A549 (cell line): ENCODE data around the gene NXN.

Experiments
- EP300 ChIP-seq, 2 experiments: fragments of >200 bp; sonication (Bioruptor Twin); formaldehyde crosslinking; IDR thresholded peaks; 2 replicates in 1 of 2; 3 replicates in 1 of 2; pipeline ENCODE4 v1.6.1; 2016 to 2017
- ESRRA ChIP-seq: fragments of 150-350 bp; IDR thresholded peaks from 2 replicates; pipeline ENCODE4 v1.6.1; 2014; ENCODE audit warnings: mild to moderate bottlenecking, low read length, borderline replicate concordance
- HDAC2 ChIP-seq: fragments of 200-600 bp; sonication (generic); IDR thresholded peaks from 2 replicates; pipeline ENCODE4 v1.6.1; 2016
- HOXA7 ChIP-seq: fragments of 250-450 bp; sonication (Bioruptor Pico); IDR thresholded peaks from 2 replicates; pipeline ENCODE4 v1.5.0; 2020; ENCODE audit warnings: mild to moderate bottlenecking, moderate library complexity
- MAZ ChIP-seq: fragments of 150-350 bp; IDR thresholded peaks from 2 replicates; pipeline ENCODE4 v1.6.1; 2014; ENCODE audit warnings: antibody characterized with exemption, low read depth, low read length, borderline replicate concordance
- PBX3 ChIP-seq: IDR thresholded peaks from 2 replicates; pipeline ENCODE4 v1.6.1; 2012
- POLR2A ChIP-seq: IDR thresholded peaks from 2 replicates; pipeline ENCODE4 v1.6.1; 2012; ENCODE audit warnings: mild to moderate bottlenecking, low read length
- RFX5 ChIP-seq: fragments of 450-650 bp; IDR thresholded peaks from 2 replicates; pipeline ENCODE4 v1.7.1; 2014; ENCODE audit warnings: antibody characterized with exemption, mild to moderate bottlenecking, moderate library complexity
- TF ChIP-seq, protein P1 (sequence below): fragments of >200 bp; sonication (Bioruptor Twin); formaldehyde crosslinking; IDR thresholded peaks from 3 replicates; pipeline ENCODE4 v1.5.1; 2016

DNA sequence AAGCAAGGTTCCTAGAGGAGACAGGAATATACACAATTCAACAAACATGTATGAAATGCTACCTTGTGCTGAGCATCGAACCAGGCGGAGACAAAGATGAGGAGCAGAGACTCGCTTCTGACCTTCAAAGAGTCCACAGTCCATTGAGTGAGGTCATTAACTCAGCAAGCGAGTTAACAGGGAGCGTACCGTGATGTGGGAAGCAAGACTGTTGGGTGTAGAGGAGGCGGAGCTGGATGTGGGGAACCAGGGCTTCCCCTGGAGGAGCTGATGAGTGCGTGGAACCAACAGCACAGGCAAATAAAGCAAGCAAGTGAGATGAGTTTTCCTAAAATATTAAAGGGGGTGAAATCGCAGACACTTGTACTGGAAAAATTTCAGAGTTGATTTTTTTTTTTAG lies 65.0 kb downstream of the NXN start:
- TF ChIP-seq HOXA7 (CRISPR knock-in tag) (no peak), ESRRA (no peak), PBX3 (no peak), EP300 (IDR thresholded peaks at IDR 0.05) (no peak), RFX5 (no peak), POLR2A (no peak), HDAC2 (no peak), MAZ (no peak)
- TF ChIP-seq, protein P1, sequence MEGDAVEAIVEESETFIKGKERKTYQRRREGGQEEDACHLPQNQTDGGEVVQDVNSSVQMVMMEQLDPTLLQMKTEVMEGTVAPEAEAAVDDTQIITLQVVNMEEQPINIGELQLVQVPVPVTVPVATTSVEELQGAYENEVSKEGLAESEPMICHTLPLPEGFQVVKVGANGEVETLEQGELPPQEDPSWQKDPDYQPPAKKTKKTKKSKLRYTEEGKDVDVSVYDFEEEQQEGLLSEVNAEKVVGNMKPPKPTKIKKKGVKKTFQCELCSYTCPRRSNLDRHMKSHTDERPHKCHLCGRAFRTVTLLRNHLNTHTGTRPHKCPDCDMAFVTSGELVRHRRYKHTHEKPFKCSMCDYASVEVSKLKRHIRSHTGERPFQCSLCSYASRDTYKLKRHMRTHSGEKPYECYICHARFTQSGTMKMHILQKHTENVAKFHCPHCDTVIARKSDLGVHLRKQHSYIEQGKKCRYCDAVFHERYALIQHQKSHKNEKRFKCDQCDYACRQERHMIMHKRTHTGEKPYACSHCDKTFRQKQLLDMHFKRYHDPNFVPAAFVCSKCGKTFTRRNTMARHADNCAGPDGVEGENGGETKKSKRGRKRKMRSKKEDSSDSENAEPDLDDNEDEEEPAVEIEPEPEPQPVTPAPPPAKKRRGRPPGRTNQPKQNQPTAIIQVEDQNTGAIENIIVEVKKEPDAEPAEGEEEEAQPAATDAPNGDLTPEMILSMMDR: no peak
